Naive thymus-derived CD4-positive, alpha-beta T cell (primary cell): ENCODE results near the gene PDK1. TPM values are rescaled to one million over a fixed set of nuclear protein-coding genes. Genes with fewer than 3 reads are reported as not detected.

Source experiments
- ATAC-seq: fragments of 150-1000 bp; cut with Tn5 transposase; 2 replicates; pipeline ENCODE4 v1.10.0; 2021; ENCODE audit warnings: mild to moderate bottlenecking, moderate library complexity
- CTCF ChIA-PET: fragments of 350-600 bp; sonication (Branson Sonifier 250); formaldehyde crosslinking; loops from one replicate; lab custom pipeline; 2021; ENCODE audit warnings: antibody characterized with exemption; lab: Charles Lee
- POLR2A ChIA-PET: fragments of 350-600 bp; sonication (Branson Sonifier 250); formaldehyde crosslinking; loops from one replicate; lab custom pipeline; 2021; ENCODE audit warnings: antibody characterized with exemption, inconsistent platforms; lab: Charles Lee
- DNase-seq, 9 donors: peaks; one replicate each; pipeline versions ENCODE4 v3.0.0 to v3.0.0-alpha.2; 2020 to 2022; ENCODE audit warnings: mixed read lengths in 1 of 9
- H3K27ac ChIP-seq: one replicate; pipeline ENCODE4 v1.7.0; 2013; ENCODE audit warnings: mild to moderate bottlenecking, low read depth, low read length, moderate library complexity
- H3K27me3 ChIP-seq, 2 donors: one replicate each; pipeline ENCODE4 v1.7.0; 2013; ENCODE audit warnings: low read length in 2 of 2, mild to moderate bottlenecking in 2 of 2, moderate library complexity in 2 of 2; ENCODE audit not compliant: control insufficient read depth in 2 of 2, insufficient read depth in 2 of 2
- H3K36me3 ChIP-seq, 3 experiments: 1 replicate in 2 of 3; 2 replicates in 1 of 3; pipeline ENCODE4 v1.7.0; 2013; ENCODE audit warnings: low read length in 3 of 3, mild to moderate bottlenecking in 3 of 3, moderate library complexity in 1 of 3; ENCODE audit not compliant: insufficient read depth in 3 of 3, control insufficient read depth in 2 of 3
- H3K4me1 ChIP-seq, 2 donors: one replicate each; pipeline ENCODE4 v1.7.0; 2013; ENCODE audit warnings: low read length in 2 of 2, mild to moderate bottlenecking in 2 of 2, moderate library complexity in 1 of 2; ENCODE audit not compliant: control insufficient read depth in 2 of 2, insufficient read depth in 2 of 2
- H3K4me3 ChIP-seq: 2 replicates; pipeline ENCODE4 v1.7.0; 2013; ENCODE audit warnings: mild to moderate bottlenecking, low read length
- H3K9me3 ChIP-seq, 3 experiments: 1 replicate in 2 of 3; 2 replicates in 1 of 3; pipeline ENCODE4 v1.7.0; 2013; ENCODE audit warnings: low read length in 3 of 3; ENCODE audit not compliant: control insufficient read depth in 2 of 3
- H3K27ac Mint-ChIP-seq, 9 donors: one replicate each; pipeline ENCODE4 v1.8.0; 2020 to 2022; ENCODE audit warnings: mixed read lengths in 9 of 9, mild to moderate bottlenecking in 8 of 9, moderate library complexity in 5 of 9, inconsistent platforms in 2 of 9
- H3K27me3 Mint-ChIP-seq, 5 donors: one replicate each; pipeline ENCODE4 v1.8.0; 2021 to 2022; ENCODE audit warnings: mixed read lengths in 5 of 5, mild to moderate bottlenecking in 1 of 5
- H3K36me3 Mint-ChIP-seq, 5 donors: one replicate each; pipeline ENCODE4 v1.8.0; 2020 to 2022; ENCODE audit warnings: mixed read lengths in 5 of 5, mild to moderate bottlenecking in 3 of 5, inconsistent platforms in 1 of 5
- H3K4me1 Mint-ChIP-seq, 7 donors: one replicate each; pipeline ENCODE4 v1.8.0; 2020 to 2022; ENCODE audit warnings: mixed read lengths in 7 of 7, mild to moderate bottlenecking in 3 of 7, inconsistent platforms in 1 of 7
- H3K4me3 Mint-ChIP-seq, 10 donors: one replicate each; pipeline ENCODE4 v1.8.0; 2020 to 2022; ENCODE audit warnings: mild to moderate bottlenecking in 10 of 10, mixed read lengths in 10 of 10, moderate library complexity in 6 of 10, inconsistent platforms in 2 of 10
- H3K9me3 Mint-ChIP-seq, 11 donors: one replicate each; pipeline ENCODE4 v1.8.0; 2020 to 2022; ENCODE audit warnings: mixed read lengths in 11 of 11, mild to moderate bottlenecking in 4 of 11, inconsistent platforms in 1 of 11, moderate library complexity in 1 of 11
- intact Hi-C, 2 donors: fragments of 100-400 bp; cut with micrococcal nuclease; formaldehyde crosslinking; loops; one replicate each; pipeline ENCODE4 v1.15.1; 2023
- polyA plus RNA-seq, 2 donors: library from polyadenylated mRNA; unstranded; fragments of 300-500 nt; fragmentation: Illumina TruSeq; gene quantifications; one replicate each; pipeline ENCODE4 v1.2.3, GENCODE V29; 2021
- total RNA-seq, 6 experiments: library from RNA in 5 of 6; stranded (reverse) in 5 of 6; gene quantifications; 1 replicate in 5 of 6; 2 replicates in 1 of 6; pipeline ENCODE4 v1.2.3 and lab custom pipeline; 2021 to 2026

The PDK1 gene
- total RNA-seq (10 to 100 TPM; 56.0 to 70.6 (median 66.6) TPM), polyA plus RNA-seq (10 to 100 TPM; 65.6 to 79.8 TPM), total RNA-seq (lab: John Stamatoyannopoulos, UW) (114 reads per million, percentile 86 among the genes with 10 or more reads in this experiment)

DNA sequence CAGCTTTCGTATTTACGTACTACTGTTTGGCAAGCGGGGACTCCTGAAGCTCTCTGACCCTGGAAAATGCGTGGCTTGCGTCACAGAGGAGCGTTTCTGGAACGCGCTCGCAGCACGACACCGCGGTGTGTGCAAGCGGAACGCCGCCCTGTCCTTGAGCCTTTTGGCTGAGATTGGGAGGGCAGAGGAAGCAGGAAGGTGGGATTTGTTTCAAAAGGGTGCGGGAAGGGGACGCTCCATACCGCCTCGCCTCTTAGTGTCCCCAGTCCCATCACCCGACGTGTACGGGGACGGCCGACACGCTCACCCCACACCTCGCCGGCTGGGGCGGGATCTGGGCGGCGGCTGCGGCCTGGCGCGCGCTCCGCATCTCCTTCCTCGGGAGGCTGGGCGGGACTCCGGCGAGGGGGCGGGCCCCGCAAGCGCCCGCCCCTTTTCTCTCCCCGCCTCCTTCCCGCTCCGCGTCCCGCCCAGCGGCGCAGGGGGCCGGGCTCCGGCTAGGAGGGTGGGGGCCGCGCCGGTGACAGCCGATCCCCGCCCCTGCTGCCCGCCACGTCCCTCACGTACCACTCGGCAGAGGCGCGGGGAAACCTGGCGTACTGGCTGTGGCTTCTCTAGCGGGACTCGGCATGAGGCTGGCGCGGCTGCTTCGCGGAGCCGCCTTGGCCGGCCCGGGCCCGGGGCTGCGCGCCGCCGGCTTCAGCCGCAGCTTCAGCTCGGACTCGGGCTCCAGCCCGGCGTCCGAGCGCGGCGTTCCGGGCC, at the start of gene PDK1:
TSS of gene PDK1 (plus strand) at position 569 of the 762 bp plus-strand sequence. CDS start at position 630, 61 bp downstream.
- no peaks in the 10 kb centered on the region for H3K9me3 ChIP-seq
- Mint-ChIP-seq H3K36me3 (peaks cover 0 to 45% (median 4%) of the 10 kb centered on the region in 5 donors), H3K9me3 (peaks cover 0 to 2% (median 0%) of the 10 kb centered on the region in 11 donors), H3K27ac (peak within 1 kb of the TSS; percentile 86 to 97 (median 95)), H3K27me3 (peaks cover 0 to 5% (median 0%) of the 10 kb centered on the region in 5 donors), H3K4me1 (peaks cover 37 to 72% (median 64%) of the 10 kb centered on the region in 7 donors), H3K4me3 (peak within 1 kb of the TSS; percentile 88 to 99 (median 93))
- H3K27me3 ChIP-seq, result no peaks in the 10 kb centered on the region
- DNase-seq (peak; percentile 89 to 95 (median 94)), ATAC-seq (peak; percentile 97)
- ChIA-PET POLR2A (interaction anchor here (0.6 to 3.9 kb wide), 18 partner anchors 9 to 1838 kb away, joined by 3 to 42 read pairs (median 4); no protein-coding TSS in a partner anchor), CTCF (interaction anchor here (0.9 to 1.8 kb wide), 5 partner anchors 39 to 126 kb away, joined by 3 to 6 read pairs (median 4); no protein-coding TSS in a partner anchor)
- peaks cover 0 to 11% (median 0%) of the 10 kb centered on the region in 3 experiments for H3K36me3 ChIP-seq
- intact Hi-C loops, result loop anchor here (1.0 to 10.0 kb wide), 23 partner anchors 12 to 1932 kb away; partner anchors contain the start of genes DCAF17 (in 2 of the 2), DYNC1I2 (in 2 of the 2), GORASP2 (in 2 of the 2) and HAT1 (in 2 of the 2)
- peaks cover 10 to 29% of the 10 kb centered on the region in 2 donors for H3K4me1 ChIP-seq
- H3K4me3 ChIP-seq, result peak within 1 kb of the TSS; percentile 84
- H3K27ac ChIP-seq, result peak within 1 kb of the TSS; percentile 98

DNA sequence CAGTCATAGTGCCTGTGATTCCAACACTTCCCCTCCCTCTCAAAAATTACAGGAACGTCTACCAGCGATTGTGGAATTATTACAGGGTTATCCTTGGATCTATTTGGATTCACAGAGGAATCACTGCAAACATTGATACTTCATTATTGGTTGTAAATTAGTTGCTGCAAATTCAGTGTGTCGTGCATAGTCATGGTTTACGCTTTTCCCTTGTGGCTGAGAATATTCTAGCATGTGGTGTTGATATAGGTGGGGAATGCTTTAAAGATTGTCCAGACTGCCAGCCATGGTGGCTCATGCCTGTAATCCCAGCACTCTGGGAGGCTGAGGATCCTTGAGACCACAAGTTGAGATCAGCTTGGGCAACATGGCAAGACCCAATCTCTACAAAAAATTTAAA, 48.7 kb upstream of the PDK1 start:
- no peaks in the 10 kb centered on the region for H3K27me3 ChIP-seq
- no peak overlapping the region for H3K4me3 ChIP-seq
- ChIA-PET POLR2A (interaction anchor here (1.2 kb wide), 1 partner anchor 12 kb away, joined by 3 read pairs; no protein-coding TSS in a partner anchor), CTCF (no interaction called here)
- peaks cover 15 to 63% (median 61%) of the 10 kb centered on the region in 5 donors for H3K36me3 Mint-ChIP-seq
- peak overlapping the region in 7 of 9 donors; percentile 56 to 92 (median 76) for H3K27ac Mint-ChIP-seq
- DNase-seq (no peak), ATAC-seq (no peak)
- H3K4me3 Mint-ChIP-seq, result no peak overlapping the region
- H3K27ac ChIP-seq, result no peak overlapping the region
- H3K4me1 Mint-ChIP-seq, result peaks cover 11 to 86% (median 81%) of the 10 kb centered on the region in 7 donors
- peaks cover 0 to 4% (median 0%) of the 10 kb centered on the region in 3 experiments for H3K9me3 ChIP-seq
- intact Hi-C loops, result loop anchor here (2.0 to 5.0 kb wide), 2 partner anchors 16 to 1820 kb away; no protein-coding TSS in a partner anchor
- H3K36me3 ChIP-seq, result peaks cover 0 to 35% (median 12%) of the 10 kb centered on the region in 3 experiments
- peaks cover 0 to 15% (median 7%) of the 10 kb centered on the region in 11 donors for H3K9me3 Mint-ChIP-seq
- peaks cover 0 to 20% of the 10 kb centered on the region in 2 donors for H3K4me1 ChIP-seq
- no peaks in the 10 kb centered on the region for H3K27me3 Mint-ChIP-seq

DNA sequence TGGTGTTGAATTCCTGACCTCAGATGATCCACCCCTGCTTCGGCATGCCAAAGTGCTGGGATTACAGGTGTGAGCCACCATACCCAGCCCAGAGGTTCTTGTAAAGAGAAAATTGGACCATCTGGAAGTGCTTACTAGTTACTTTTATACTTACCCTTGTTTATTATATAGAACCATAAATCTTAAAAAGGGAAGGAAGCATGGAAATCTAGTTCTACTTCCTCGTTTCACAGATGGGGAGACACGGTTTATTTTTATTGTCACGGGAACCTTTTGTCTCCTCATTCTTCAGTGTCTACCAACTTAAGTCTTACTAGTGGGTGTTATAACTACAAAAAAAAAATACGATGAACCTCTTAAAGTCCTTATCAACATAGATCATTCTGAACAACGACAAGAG, 45.8 kb upstream of the PDK1 start:
- intact Hi-C loops, result loop anchor here in 1 of 2 donors (1.0 to 5.0 kb wide), 2 partner anchors 14 to 47 kb away; partner anchors contain the start of gene PDK1
- peak overlapping the region in 8 of 9 donors; percentile 76 to 94 (median 90) for H3K27ac Mint-ChIP-seq
- POLR2A ChIA-PET, result interaction anchor here (0.5 to 1.1 kb wide), 4 partner anchors 10 to 43 kb away, joined by 3 to 5 read pairs (median 4); no protein-coding TSS in a partner anchor
- Histone ChIP-seq H3K4me1 (peaks cover 0 to 15% of the 10 kb centered on the region in 2 donors), H3K9me3 (peaks cover 0 to 18% (median 12%) of the 10 kb centered on the region in 3 experiments), H3K27ac (peak overlapping the region; percentile 41), H3K27me3 (no peaks in the 10 kb centered on the region), H3K4me3 (no peak overlapping the region), H3K36me3 (peaks cover 0 to 13% (median 0%) of the 10 kb centered on the region in 3 experiments)
- no peaks in the 10 kb centered on the region for H3K27me3 Mint-ChIP-seq
- ATAC-seq, result peak; percentile 12
- H3K4me1 Mint-ChIP-seq, result peaks cover 11 to 73% (median 64%) of the 10 kb centered on the region in 7 donors
- peaks cover 0 to 44% (median 22%) of the 10 kb centered on the region in 11 donors for H3K9me3 Mint-ChIP-seq
- H3K4me3 Mint-ChIP-seq, result peak overlapping the region in 9 of 10 donors; percentile 20 to 74 (median 65)
- H3K36me3 Mint-ChIP-seq, result peaks cover 10 to 70% (median 47%) of the 10 kb centered on the region in 5 donors
- CTCF ChIA-PET, result no interaction called here
- DNase-seq, result no peak

DNA sequence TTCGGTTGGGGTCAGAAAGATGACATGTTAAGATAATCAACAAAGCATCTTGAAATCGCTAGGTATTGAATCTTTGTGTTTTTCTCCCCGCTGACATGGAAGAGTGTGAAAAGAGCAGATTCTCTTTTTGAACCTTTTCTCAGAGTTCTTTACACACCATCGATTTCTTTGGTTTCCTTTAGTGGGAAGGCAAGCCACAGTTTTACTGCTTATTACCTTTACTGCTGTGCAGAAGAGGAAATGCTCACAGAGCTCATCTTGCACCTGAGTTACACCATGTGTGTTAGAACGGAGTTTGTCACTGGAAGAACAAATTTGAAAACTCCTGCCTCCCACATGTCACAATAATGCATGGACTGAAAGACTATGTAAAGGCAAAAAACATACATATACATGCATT, 45.3 kb upstream of the PDK1 start:
- H3K4me3 ChIP-seq, result no peak overlapping the region
- H3K9me3 ChIP-seq, result peaks cover 0 to 18% (median 12%) of the 10 kb centered on the region in 3 experiments
- peaks cover 11 to 69% (median 59%) of the 10 kb centered on the region in 7 donors for H3K4me1 Mint-ChIP-seq
- H3K27me3 Mint-ChIP-seq, result no peaks in the 10 kb centered on the region
- peaks cover 10 to 68% (median 43%) of the 10 kb centered on the region in 5 donors for H3K36me3 Mint-ChIP-seq
- H3K27ac Mint-ChIP-seq, result peak overlapping the region; percentile 18 to 94 (median 88)
- H3K36me3 ChIP-seq, result peaks cover 0 to 11% (median 0%) of the 10 kb centered on the region in 3 experiments
- ChIA-PET POLR2A (interaction anchor here (0.5 to 1.8 kb wide), 2 partner anchors 9 to 12 kb away, joined by 3 to 4 read pairs; no protein-coding TSS in a partner anchor), CTCF (no interaction called here)
- H3K27ac ChIP-seq, result peak overlapping the region; percentile 41
- H3K9me3 Mint-ChIP-seq, result peaks cover 0 to 47% (median 22%) of the 10 kb centered on the region in 11 donors
- ATAC-seq, result peak; percentile 26
- H3K4me1 ChIP-seq, result peaks cover 0 to 15% of the 10 kb centered on the region in 2 donors
- peak overlapping the region; percentile 20 to 74 (median 59) for H3K4me3 Mint-ChIP-seq
- intact Hi-C loops, result loop anchor here in 1 of 2 donors (1.0 to 5.0 kb wide), 2 partner anchors 14 to 47 kb away; partner anchors contain the start of gene PDK1
- H3K27me3 ChIP-seq, result no peaks in the 10 kb centered on the region
- peak in 4 of 9 donors; percentile 10 to 37 (median 28) for DNase-seq

DNA sequence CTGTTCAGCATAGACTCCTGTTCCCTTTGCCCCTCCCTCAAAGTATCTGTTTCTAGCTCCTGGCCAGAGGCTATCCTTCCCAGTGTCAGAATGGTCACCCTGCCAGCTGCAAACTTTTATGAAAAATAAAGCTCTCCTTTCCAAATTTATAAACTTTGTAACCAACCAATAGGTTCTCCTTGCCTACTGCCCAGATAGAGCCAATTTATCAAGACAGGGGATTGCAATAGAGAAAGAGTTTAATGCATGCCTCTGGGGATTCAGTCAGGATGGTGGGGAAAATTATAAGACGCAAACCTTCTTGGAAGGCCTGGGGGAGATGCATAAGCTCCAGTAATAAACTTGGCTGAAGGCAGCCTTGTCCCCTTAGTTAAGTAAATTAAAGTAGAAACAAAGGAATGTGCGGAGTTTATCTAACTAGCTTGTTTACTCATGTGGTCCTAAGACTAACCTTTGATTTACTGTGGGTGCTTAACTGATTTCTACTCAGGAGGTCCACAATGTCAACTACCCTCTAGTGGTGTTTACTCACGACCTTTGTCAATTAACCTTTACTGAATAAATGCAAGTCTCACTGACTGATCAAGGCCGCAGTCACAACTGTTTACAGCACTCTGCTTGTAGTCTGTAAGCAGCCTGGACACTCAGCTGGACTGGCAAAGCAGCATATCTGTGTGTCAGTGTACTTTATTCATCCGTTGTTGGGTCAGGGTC, 42.9 kb upstream of the PDK1 start:
- H3K4me3 ChIP-seq, result no peak overlapping the region
- H3K4me1 Mint-ChIP-seq, result peaks cover 11 to 52% (median 37%) of the 10 kb centered on the region in 7 donors
- H3K4me1 ChIP-seq, result peaks cover 0 to 15% of the 10 kb centered on the region in 2 donors
- peaks cover 0 to 18% (median 12%) of the 10 kb centered on the region in 3 experiments for H3K9me3 ChIP-seq
- H3K9me3 Mint-ChIP-seq, result peaks cover 0 to 61% (median 22%) of the 10 kb centered on the region in 11 donors
- H3K36me3 ChIP-seq, result no peaks in the 10 kb centered on the region
- H3K27ac ChIP-seq, result no peak overlapping the region
- H3K27me3 Mint-ChIP-seq, result no peaks in the 10 kb centered on the region
- ATAC-seq (no peak), DNase-seq (no peak)
- ChIA-PET CTCF (no interaction called here), POLR2A (interaction anchor here (0.6 to 1.3 kb wide), 3 partner anchors 9 to 96 kb away, joined by 3 to 4 read pairs (median 3); no protein-coding TSS in a partner anchor)
- peak overlapping the region in 3 of 9 donors; percentile 25 to 72 (median 31) for H3K27ac Mint-ChIP-seq
- H3K36me3 Mint-ChIP-seq, result peaks cover 14 to 58% (median 37%) of the 10 kb centered on the region in 5 donors
- H3K4me3 Mint-ChIP-seq, result peak overlapping the region in 2 of 10 donors; percentile 42
- H3K27me3 ChIP-seq, result no peaks in the 10 kb centered on the region
- intact Hi-C loops, result loop anchor here in 1 of 2 donors (5.0 kb wide), 1 partner anchor 44 kb away; the partner anchor contains the start of gene PDK1
